ENCODE measurements around the gene SYT2.
"Not testable (repeated sequence)": the region's sequence is repeated elsewhere in the genome, so short reads cannot be mapped to it uniquely, and the experiment has no call there.

Gene SYT2

DNA sequence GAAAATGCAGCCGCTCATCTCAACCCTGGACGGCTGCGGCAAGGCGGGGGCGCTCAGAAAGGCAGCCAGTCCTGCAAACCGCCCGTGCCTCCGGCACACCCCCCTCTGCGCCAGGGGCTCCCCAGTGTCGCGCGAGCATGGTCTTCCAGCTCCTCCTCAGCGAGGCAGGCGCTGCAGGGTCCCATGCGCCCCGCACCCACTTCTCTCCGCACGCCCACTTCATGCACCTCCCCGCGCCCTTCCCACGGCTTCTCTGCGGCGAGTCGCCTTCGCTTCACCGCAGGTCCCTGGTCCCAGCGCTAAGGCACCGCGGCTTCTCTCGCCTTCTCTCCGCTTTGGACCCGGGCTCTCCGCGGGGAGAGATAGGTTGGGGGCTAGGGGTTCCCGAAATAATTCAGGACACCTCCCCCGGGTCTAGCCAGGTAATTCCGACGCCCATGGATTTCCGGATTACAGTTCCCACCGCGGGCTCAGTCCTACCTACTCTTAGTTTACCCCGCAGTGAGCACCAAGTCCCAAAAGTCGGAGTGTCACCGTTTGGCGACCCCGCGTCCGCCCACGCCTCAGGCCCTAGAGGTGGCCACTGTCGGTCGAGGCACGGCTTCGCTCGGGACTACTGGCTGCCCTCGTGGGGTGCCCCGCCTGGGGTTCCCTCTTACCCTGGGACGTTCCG is 67.5 kb downstream of the SYT2 start:
- DNase-seq (ENCODE audit: low read depth) = no peak

- no peak for DNase-seq (ENCODE audit: low read depth)
Measured at GRCh38 chr1:202642212-202642611, 68.0 kb downstream of the SYT2 start.

DNA sequence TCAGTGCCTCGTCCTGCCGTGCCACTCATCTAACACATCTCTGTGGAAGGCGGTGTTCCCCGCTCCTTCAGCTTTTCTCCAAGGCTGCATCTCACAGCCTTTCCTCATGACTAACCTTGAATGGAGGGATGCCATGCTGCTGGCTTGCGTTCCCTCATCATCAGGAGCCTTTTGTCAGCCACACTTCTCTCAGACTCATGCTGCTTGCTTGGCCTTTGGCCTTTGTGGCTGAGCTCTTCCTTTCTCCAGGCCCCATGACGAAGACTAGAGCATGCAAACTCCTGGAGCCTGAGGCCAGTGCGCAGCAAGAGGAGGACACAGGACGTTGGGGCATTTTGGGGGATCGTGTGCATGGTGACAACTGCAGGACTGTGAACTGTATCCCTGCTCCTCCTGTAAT is 70.8 kb downstream of the SYT2 start:
- DNase-seq (ENCODE audit: low read depth) = no peak

- DNase-seq (ENCODE audit: low read depth) = not testable (repeated sequence)
Measured at GRCh38 chr1:202638701-202639305, 71.5 kb downstream of the SYT2 start.

GRCh38 chr1:202638019-202638700 is 72.1 kb downstream of the SYT2 start:
- no peak for DNase-seq (ENCODE audit: low read depth)

DNA sequence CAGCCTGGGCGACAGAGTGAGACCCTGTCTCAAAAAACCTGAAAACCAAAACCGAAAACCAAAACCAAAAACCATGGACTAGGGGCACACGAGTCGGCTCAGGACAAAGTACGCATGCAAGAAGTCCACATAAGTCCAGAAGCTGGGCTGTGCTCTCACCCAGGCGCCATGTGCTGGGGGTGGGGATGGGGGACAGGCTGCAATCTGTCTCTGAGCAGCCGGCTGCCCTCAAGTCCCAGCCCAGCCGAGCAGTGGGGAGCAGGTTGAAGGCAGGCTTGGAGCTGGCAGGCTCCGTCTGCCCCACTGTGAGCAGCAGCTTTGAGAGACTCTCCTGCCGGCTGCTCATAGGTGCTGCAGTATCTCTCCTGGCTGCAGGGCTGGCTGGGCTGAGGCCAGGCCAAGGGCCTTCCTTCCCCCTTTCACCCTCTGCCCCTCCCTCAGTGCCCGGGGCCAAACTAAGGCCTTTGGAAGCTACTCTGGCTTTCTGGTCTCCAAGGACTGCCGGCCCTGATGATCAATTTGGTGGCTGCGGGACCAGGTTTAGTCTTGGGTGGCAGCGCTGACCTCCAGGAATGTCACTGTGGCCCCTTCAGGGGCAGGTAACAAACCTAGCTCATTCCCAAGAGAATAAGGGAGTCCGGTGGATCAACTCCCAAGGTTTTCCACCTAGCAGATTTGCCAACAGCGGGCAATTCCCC is 72.8 kb downstream of the SYT2 start:
- DNase-seq (ENCODE audit: low read depth) = not testable (repeated sequence)

- not testable (repeated sequence) for DNase-seq (ENCODE audit: low read depth)
Measured at GRCh38 chr1:202636171-202636570, 74.1 kb downstream of the SYT2 start.

GRCh38 chr1:202632241-202632640 is 78.0 kb downstream of the SYT2 start:
- DNase-seq (ENCODE audit: low read depth) = no peak

GRCh38 chr1:202631076-202631923 is 79.0 kb downstream of the SYT2 start:
- no peak for DNase-seq (ENCODE audit: low read depth)

DNA sequence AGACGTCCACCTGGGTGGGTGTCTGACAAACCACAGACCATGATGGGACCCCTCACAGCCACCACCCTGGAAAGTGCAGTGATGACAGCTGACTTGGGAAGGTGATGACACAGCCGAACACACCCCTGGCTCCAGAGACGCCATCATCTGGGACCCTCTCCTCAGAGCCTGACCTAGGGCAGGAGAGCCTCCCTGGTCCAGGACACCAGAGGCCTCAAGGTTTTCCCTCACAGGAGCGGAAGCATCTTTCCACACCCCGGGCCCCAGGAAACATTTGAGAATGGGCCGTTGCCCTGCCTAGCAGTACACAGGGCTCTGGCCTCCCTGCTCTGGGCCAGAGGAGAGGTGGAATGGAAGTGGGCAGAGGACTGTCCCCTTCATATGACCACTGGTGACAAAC is 79.7 kb downstream of the SYT2 start:
- DNase-seq (ENCODE audit: low read depth) = no peak

DNA sequence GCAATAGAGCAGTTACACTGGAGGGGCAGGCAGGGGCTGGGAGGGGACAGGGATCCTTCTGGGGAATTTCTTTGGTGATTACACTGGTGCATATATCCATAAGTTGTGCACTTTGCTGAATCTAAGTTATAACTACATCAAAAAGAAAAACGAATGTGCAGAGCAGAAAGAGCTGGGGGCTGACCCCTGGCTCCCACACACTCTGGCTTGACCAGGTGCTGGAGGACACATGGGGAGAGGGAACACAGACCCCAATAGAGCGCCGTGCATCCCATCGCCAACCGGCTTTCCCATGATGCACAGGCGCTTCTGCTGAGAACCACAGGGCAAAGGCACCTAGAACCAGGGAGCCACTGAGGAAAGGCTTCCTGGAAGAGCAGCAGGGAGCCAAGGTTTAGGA is 80.2 kb downstream of the SYT2 start:
- DNase-seq (ENCODE audit: low read depth) = not testable (repeated sequence)

DNA sequence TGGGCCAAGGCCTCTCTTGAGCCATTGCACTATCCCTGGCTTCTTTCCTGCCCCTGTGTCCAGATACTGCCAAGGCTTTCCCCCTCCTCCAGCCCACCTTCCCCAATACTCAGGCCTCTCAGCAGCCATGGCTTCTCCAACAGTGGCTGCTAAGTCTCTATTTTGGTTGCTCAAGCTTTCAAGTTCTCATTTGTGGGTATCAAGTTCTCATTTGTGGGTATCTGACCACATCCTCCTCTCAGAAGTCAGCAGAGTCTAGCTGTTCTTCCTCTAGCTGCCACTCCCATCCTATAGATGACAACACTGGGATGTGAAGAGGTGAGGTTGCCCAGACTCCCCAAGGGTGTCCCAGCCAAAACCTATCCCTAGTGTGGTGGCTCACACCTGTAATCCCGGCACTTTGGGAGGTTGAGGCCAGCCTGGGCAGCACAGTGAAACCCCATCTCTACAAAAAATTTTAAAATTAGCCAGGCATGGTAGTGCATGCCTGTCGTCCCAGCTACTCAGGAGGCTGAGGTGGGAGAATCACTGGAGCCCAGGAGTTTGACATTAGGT is 80.9 kb downstream of the SYT2 start:
- DNase-seq (ENCODE audit: low read depth) = not testable (repeated sequence)

- no peak for DNase-seq (ENCODE audit: low read depth)
Measured at GRCh38 chr1:202628646-202629215, 81.5 kb downstream of the SYT2 start.

GRCh38 chr1:202627841-202628565 is 82.3 kb downstream of the SYT2 start:
- no peak for DNase-seq (ENCODE audit: low read depth)

- DNase-seq (ENCODE audit: low read depth) = not testable (repeated sequence)
Measured at GRCh38 chr1:202627036-202627435, 83.2 kb downstream of the SYT2 start.

- peak; percentile 24 for DNase-seq (ENCODE audit: low read depth)
Measured at GRCh38 chr1:202625416-202626360, 84.6 kb downstream of the SYT2 start.

DNA sequence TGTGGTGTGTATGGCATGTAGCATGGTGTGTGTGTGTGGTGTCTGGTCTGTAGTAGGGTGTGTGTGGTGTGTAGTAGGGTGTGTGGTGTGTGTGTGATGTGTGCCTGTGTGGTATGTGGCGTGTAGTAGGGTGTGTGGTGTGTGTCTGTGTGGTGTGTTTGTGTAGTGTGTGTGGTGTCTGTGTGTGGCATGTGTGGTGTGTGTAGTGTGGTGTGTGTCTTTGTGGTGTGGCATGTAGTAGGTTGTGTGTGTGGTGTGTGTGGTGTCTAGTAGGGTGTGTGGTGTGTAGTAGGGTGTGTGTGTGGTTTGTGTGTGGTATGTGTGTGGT is 85.5 kb downstream of the SYT2 start:
- DNase-seq (ENCODE audit: low read depth) = no peak

GRCh38 chr1:202624088-202624780 is 86.0 kb downstream of the SYT2 start:
- DNase-seq (ENCODE audit: low read depth) = no peak

- DNase-seq (ENCODE audit: low read depth) = not testable (repeated sequence)
Measured at GRCh38 chr1:202623476-202623875, 86.8 kb downstream of the SYT2 start.

Measured in stimulated activated CD8-positive, alpha-beta memory T cell treated with anti-CD3 and anti-CD28 coated beads, Interleukin-12 subunit alpha, Interleukin-12 subunit beta, amount 100 ng/mL, for 4 hours (primary cell).